NCI-H2171 treated with DMSO at 0.1 percent for 48 hours (cell line): ENCODE results near the gene EML1.
A peak's percentile ranks its signal among the peaks of the same experiment; 100 is the strongest.

ENCODE experiments used
- DNase-seq: peaks from one replicate; lab custom pipeline; 2025; lab: John Stamatoyannopoulos, UW

Gene EML1

GRCh38 chr14:99904506-99904905 is 111.3 kb downstream of the EML1 start:
- DNase-seq: no peak

GRCh38 chr14:99905121-99905520 is 111.9 kb downstream of the EML1 start:
- DNase-seq: no peak

- DNase-seq: no peak
Observed at GRCh38 chr14:99907761-99908652, 114.8 kb downstream of the EML1 start.

- DNase-seq: no peak
Observed at GRCh38 chr14:99908653-99909250, 115.5 kb downstream of the EML1 start.

GRCh38 chr14:99909513-99910064 is 116.4 kb downstream of the EML1 start:
- DNase-seq: no peak

GRCh38 chr14:99910337-99911309 is 117.4 kb downstream of the EML1 start:
- DNase-seq: no peak

GRCh38 chr14:99915305-99916090 is 122.3 kb downstream of the EML1 start:
- DNase-seq: no peak

- no peak for DNase-seq
Observed at GRCh38 chr14:99916091-99916383, 122.8 kb downstream of the EML1 start.

GRCh38 chr14:99918781-99919180 is 125.6 kb downstream of the EML1 start:
- no peak for DNase-seq

GRCh38 chr14:99921425-99921824 is 128.2 kb downstream of the EML1 start:
- no peak for DNase-seq

- no peak for DNase-seq
Observed at GRCh38 chr14:99924379-99924778, 131.2 kb downstream of the EML1 start.

GRCh38 chr14:99925471-99925870 is 132.3 kb downstream of the EML1 start:
- no peak for DNase-seq

- peak; percentile 84 for DNase-seq
Observed at GRCh38 chr14:99928963-99929362, 135.8 kb downstream of the EML1 start.

- DNase-seq: no peak
Observed at GRCh38 chr14:99929601-99930000, 136.4 kb downstream of the EML1 start.

GRCh38 chr14:99930420-99931274 is 137.4 kb downstream of the EML1 start:
- peak; percentile 42 for DNase-seq

GRCh38 chr14:99931308-99931707 is 138.1 kb downstream of the EML1 start:
- no peak for DNase-seq

- DNase-seq: no peak
Observed at GRCh38 chr14:99936056-99936455, 142.8 kb downstream of the EML1 start.

GRCh38 chr14:99936738-99937474 is 143.7 kb downstream of the EML1 start:
- DNase-seq: no peak

- no peak for DNase-seq
Observed at GRCh38 chr14:99937475-99938244, 144.4 kb downstream of the EML1 start.
